GM18499 (cell line): Measurements from ENCODE around the gene CAMK1.

ENCODE experiments used
- ATAC-seq: cut with Tn5 transposase; IDR thresholded peaks from one replicate; pipeline ENCODE4 v1.9.1; 2021; ENCODE audit warnings: moderate number of reproducible peaks; ENCODE audit not compliant: insufficient read depth, unreplicated experiment

The CAMK1 gene

GRCh38 chr3:9794400-9794799 lies 24.7 kb upstream of the CAMK1 start:
- ATAC-seq, result no peak

GRCh38 chr3:9793161-9793781 lies 23.5 kb upstream of the CAMK1 start:
- no peak for ATAC-seq

- ATAC-seq, result peak; percentile 61
These were observed 22.8 kb upstream of the CAMK1 start, which contains the start of the genes ARPC4 and TADA3 for GRCh38 chr3:9792405-9793160. Gene ARPC4, plus strand, starts transcription at chr3:9793082. Its CDS starts 40 bp downstream, at chr3:9793122. Gene TADA3, minus strand, starts transcription at chr3:9792473. Its CDS starts 1,007 bp downstream, at chr3:9791466.

GRCh38 chr3:9791790-9792404 lies 22.1 kb upstream of the CAMK1 start:
- ATAC-seq, result no peak

GRCh38 chr3:9791127-9791526 lies 21.4 kb upstream of the CAMK1 start:
- no peak for ATAC-seq

- ATAC-seq, result no peak
These were observed 18.0 kb upstream of the CAMK1 start for GRCh38 chr3:9787714-9788113.

- no peak for ATAC-seq
These were observed 17.3 kb upstream of the CAMK1 start for GRCh38 chr3:9786825-9787669.

- ATAC-seq, result no peak
These were observed 16.5 kb upstream of the CAMK1 start for GRCh38 chr3:9786209-9786739.

- no peak for ATAC-seq
These were observed 15.9 kb upstream of the CAMK1 start for GRCh38 chr3:9785602-9786001.

- no peak for ATAC-seq
These were observed 15.2 kb upstream of the CAMK1 start for GRCh38 chr3:9784965-9785364.

- no peak for ATAC-seq
These were observed 14.2 kb upstream of the CAMK1 start for GRCh38 chr3:9783954-9784353.

GRCh38 chr3:9782770-9783169 lies 13.0 kb upstream of the CAMK1 start:
- no peak for ATAC-seq

- no peak for ATAC-seq
These were observed 12.3 kb upstream of the CAMK1 start for GRCh38 chr3:9781978-9782603.

- ATAC-seq, result no peak
These were observed 11.8 kb upstream of the CAMK1 start for GRCh38 chr3:9781551-9781950.

GRCh38 chr3:9780910-9781309 lies 11.2 kb upstream of the CAMK1 start:
- ATAC-seq, result no peak

- no peak for ATAC-seq
These were observed 10.7 kb upstream of the CAMK1 start for GRCh38 chr3:9780458-9780812.

GRCh38 chr3:9779721-9780457 lies 10.1 kb upstream of the CAMK1 start:
- ATAC-seq, result peak; percentile 47

GRCh38 chr3:9779075-9779593 lies 9.4 kb upstream of the CAMK1 start:
- no peak for ATAC-seq
